Superior temporal gyrus (tissue), 1 donor: ENCODE results near the gene GAS2L1.
A peak's percentile ranks its signal among the peaks of the same experiment; 100 is the strongest.
"Not testable (repeated sequence)": the region's sequence is repeated elsewhere in the genome, so short reads cannot be mapped to it uniquely, and the experiment has no call there.

Experiments
- DNase-seq: peaks from one replicate; pipeline ENCODE4 v3.0.0-alpha.2; 2016; ENCODE audit errors: extremely low spot score

GAS2L1 gene

DNA sequence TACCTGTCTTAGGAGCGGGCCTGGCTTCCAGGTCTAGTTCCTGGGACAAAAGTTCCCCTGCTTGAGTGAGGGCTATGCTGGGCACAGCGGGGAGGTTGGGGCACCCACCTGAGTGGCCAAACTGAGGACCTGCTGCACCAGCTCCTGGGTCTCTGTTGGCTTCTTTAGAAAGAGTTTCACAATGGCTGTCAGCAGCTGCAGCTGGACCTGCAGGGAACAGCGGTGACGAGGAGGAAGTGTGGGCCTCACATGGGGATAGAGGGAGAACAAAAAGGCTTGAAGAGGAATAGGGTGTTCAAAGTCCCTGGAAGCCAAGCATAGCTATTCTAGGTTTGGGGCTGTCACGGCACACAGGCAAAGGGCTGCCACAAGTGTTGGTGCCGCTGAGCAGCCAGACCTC lies 35.7 kb downstream of the GAS2L1 start:
- no peak for DNase-seq

DNA sequence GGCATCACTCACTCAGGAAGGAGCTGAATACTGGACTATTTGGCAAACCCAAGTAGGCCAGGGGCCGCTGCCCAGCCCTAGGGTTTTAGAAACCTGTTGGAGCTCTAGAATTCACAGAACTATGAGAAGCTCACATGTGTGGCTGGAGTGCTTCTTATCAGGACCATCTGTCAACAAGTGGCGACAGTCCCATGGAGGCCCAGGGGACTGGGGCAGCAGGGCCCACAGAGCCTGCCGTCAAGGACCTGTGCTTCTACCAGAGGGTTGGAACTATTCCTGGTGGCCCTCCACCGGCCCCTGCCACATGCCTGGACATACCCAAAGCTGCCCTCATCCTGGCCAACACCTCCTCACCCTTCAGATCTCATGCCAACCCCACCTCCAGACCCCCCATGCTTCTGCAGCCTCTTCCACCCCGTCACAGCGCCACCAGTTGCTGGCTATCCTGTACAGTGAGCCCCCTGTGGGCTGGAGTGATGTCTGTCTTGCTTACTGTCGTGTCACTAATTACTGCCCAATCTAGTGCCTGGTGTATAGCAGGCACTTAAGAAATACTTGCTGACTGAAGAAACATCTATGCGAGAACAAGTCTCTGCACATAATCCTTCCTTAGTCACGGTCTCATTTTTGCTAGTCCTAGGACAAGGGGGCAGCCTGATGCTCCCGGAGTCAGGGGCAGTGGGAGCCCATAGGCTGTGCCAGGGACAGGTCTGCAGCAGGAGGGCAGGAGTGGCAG lies 36.3 kb downstream of the GAS2L1 start:
- DNase-seq = no peak

DNA sequence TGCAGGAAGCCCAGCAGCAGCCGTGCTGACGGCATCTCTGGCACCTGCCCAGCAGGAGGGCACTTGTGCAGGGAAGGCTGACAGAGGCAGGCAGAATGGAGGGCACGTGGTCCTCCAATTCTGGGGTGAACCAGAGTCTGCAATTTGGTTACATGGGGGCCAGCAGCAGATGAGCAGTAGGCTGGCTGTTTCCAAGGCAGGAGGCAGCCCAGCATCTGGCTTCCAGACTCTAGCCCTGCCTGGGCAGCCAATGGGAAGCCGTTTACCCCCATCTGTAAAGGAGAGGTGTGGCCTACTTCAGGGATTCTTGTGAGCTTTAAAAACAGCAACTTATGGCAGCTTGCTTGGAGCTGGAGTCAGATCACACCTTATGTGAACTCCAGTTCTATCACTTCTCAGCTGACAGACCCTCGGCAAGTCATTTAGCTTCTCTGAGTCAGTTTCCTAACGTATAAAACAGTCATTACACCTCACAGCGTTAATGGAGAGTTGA lies 36.9 kb downstream of the GAS2L1 start:
- peak; percentile 76 for DNase-seq

DNA sequence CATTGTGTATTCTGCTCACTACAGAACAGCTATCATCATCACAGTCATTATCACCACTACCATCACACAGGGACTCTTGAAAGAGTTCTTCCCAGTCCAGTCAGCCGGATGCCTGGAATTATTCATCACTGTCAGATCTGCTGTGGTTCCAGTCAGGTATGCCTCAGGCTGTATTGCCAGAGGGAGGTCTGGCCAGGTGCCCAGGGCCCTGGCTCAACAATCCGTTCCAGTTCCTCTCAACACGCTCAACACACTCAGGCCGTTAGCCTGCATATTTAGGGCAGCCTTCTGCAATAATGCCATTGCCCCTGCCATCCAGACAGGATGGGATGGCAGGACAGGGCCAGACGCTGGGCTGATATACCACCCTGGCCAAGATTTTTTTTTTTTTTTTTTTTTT lies 37.7 kb downstream of the GAS2L1 start:
- peak; percentile 45 for DNase-seq

DNA sequence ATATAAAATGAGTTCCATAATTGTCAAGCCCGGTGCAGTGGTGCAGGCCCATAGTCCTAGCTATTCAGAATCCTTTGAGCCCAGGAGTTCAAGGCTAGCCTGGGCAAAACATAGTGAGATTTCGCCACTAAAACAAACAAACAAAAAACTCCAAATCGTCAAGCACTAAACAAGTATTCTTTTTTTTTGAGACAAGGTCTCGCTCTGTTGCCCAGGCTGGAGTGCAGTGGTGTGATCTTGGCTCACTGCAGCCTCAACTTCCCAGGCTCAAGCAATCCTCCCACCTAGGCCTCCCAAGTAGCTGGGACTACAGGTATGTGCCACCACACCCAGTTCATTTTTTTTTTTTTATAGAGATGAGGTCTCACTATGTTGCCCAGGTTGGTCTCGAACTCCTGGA lies 38.4 kb downstream of the GAS2L1 start:
- DNase-seq = not testable (repeated sequence)

DNA sequence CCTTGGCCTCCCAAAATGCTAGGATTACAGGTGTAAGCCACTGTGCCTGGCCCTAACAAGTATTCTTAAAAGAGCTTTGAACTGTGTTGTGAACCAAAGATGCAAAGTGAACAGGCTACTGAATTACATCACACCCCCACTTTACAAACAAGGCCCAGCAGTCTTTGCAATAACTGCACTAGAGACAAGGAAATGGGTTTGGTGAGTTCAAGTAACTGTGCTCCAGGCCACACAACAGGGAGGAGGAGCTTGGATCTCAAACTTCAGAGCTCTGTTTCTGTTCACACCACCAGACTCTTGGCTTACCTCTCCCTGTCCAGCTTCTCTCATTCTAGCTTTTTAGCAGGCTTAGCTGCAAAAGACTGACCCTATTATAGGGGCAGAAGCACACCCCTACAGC lies 39.5 kb downstream of the GAS2L1 start:
- DNase-seq = no peak

DNA sequence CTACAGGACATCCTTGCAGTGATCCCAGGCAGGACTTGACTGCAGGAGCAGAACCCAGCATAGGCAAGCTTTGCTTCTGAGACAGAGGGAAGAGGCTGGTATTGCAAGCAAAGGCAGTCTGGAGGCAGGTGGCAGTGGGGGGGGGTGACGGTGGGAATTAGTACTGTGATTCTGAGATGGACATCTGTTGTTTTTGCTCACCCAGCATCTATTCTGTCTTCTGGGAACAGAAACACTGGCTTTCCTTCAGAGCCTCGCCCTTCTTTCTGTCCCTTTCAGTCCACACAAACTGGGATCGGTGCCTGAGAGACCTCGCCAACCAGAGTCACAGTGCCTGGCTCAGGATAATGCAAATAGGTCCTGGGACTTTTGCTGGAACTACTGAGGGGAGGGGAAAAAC lies 40.2 kb downstream of the GAS2L1 start:
- DNase-seq = peak; percentile 77

DNA sequence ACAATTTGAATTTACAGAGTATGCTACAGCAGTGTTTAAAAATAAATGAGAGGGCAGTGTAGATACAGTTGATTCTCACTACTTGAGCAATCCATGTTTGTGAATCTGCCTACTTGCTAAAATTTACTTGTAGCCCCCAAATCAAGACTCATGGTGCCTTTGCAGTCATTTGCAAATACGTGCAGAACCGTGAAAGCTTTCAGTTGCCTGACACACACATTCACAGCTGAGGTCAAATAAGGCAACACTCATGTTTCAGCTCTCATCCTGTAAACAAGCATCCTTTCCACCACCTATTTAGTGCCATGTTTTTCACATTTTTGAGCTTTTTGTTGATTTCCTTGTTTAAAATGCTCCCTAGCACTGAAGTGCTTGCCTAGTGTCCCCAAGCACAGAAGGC lies 41.6 kb downstream of the GAS2L1 start:
- no peak for DNase-seq

DNA sequence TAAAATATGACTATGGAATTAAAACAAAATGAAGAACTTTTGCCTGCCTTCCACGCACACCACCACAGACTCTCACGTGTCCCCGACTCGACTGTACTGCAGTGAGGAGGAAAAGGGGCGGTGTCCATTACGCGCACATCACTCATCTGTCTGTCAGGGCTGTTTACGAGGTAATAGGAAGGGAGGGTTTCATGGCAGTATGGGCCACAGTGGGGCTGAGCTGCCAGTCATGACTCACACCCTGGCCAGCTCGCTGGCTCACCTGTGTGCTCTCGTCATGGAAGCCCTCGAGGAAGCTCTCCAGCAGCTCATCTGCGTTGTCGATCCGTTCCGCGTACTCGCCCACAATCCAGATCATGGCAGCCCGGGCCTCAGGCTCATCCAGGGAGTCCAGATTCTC lies 42.5 kb downstream of the GAS2L1 start:
- DNase-seq = no peak

DNA sequence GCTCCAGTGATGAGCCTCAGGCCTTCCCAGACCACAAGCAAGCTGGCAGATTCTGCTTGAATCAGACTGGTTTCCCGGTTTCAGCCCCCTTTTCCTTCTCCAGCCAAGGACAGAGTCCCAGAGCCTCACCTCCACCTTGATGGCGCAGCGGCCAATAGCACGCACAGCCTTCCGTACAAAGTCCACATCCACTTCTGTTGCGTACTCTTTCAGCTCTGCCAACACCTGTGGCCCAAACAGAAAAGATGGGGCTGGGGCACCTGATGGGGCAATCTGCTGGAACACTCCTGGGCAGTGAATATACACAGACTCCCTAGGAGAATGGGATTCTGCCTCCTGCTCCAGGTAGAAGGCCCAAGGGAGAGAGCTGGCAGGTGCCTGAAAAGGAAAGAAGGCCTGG lies 44.6 kb downstream of the GAS2L1 start:
- DNase-seq = no peak

DNA sequence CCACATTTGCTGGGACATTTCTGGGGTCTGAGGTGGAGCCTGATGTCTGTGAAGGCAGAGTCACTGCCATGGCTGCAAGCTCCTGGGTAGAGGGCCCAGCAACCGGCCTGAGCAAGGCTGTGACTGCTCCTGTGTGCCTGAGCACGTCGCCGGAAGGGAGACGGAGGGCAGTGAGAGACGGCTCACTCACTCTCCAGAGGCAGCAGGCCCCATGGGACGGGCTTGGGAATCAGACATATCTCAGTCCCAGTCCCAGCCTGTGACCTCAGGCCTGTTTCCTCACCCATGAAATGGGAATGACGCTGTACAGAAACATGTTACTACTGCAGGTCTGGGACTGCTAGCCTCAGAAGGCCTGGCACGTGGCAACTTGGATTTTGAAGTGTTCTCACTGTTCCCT lies 45.4 kb downstream of the GAS2L1 start:
- DNase-seq = no peak

DNA sequence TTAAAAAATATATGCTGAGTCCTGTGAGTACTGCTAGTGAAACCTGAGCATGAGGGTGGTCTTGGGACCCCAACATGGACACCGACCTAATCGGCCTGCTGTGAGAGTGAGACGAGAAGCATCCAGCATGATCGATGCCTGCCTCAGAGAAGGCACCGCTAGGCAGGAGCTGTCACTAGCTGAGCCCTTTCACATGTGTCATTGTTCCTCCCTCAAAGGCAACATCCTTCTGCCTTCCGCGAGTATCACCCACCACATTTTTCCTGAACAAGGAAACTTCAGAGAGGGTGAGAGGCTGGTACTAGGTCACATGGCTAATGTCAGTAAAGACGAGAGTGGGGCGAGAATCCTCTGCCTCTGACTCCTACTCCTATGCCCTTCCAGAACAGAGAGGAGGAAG lies 46.3 kb downstream of the GAS2L1 start:
- no peak for DNase-seq

DNA sequence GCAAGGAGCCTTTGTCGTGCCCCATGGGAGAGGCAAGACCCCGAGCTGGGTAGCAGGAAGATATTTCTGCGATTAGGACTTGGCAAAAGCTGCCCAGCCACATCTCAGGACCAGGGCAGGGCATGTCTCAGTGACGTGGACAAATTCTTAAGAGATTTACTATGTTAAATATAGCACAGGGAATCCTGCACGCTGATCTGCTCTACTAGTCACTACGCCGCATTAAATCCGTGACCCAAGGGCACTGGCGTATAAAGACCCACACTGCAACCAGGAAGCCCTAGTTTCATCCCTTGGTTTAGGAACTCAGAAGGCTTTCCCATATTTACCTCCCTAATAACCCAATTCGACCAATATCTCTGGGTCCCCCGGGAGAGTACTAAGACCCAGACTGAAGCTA lies 46.8 kb downstream of the GAS2L1 start:
- DNase-seq = no peak

DNA sequence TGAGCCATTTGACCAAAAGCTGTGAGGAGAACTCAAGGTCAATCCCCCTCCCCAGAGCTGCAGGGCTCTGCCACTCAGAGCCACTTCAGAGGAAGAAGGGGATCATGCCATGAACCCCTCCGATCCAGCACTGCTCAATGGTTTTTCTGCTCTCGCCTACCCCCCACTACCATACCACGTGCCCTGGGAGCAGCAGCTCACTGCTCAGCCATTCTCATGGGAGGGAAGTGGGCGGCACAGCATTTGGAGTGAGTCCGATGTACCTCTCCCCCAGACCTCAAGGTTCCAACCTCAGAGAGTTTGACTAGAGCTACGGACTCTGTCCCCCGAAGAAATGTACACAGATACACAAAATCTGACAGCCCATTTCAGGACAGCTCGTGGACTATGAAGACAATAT lies 47.4 kb downstream of the GAS2L1 start:
- no peak for DNase-seq

DNA sequence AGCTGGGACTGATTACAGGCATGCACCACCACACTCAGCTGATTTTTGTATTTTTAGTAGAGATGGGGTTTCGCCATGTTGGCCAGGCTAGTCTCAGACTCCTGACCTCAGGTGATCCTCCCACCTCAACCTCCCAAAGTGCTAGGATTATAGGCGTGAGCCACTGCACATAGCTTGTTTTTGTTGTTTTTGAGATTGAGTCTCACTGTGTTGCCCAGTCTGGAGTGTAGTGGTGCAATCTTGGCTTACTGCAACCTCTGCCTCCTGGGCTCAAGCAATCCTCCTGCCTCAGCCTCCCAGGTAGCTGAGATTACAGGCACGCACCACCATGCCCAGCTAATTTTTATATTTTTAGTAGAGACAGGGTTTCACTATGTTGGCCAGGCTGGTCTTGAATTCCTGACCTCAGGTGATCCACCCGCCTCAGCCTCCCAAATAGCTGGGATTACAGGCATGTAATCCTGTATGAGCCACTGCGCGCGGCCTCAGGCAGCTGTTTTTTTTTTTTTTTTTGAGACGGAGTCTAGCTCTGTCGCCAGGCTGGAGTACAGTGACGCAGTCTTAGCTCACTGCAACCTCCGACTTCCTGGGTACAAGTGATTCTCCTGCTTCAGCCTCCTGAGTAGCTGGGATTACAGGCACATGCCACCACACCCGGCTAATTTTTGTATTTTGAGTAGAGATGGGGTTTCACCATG lies 50.9 kb downstream of the GAS2L1 start:
- DNase-seq = not testable (repeated sequence)

DNA sequence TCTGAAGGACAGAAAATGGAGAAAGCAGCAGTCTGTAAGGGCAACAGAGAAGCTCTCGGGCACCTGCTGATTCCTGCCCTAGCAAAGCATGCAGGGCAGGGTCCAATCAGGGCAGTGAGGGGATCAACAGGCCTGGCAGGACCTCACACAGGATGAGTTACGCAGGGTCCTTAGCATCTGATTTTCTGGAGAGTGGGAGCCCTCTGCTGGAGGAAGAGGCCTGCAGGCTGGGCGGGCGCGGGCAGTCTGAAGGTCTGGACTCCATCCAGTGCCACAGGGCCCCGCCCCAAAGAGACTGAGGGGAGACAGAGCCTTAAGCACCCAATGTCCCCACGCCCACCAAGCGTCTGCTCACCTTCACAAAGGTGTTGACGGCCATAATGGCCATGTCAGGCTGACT lies 53.0 kb downstream of the GAS2L1 start:
- peak; percentile 77 for DNase-seq
